Loucy (cell line): ENCODE measurements around the gene PBX1.

Experiments
- H2AFZ ChIP-seq: fragments of 200-600 bp; sonication (generic); 2 replicates; pipeline ENCODE4 v1.6.0; 2016; ENCODE audit warnings: antibody characterized with exemption, mild to moderate bottlenecking, low read length, moderate library complexity
- H3F3A ChIP-seq: fragments of 200-600 bp; 2 replicates; pipeline ENCODE4 v1.6.0; 2016; ENCODE audit warnings: antibody characterized with exemption, low read depth, mild to moderate bottlenecking
- H3K27me3 ChIP-seq: fragments of 200-600 bp; sonication (generic); 2 replicates; pipeline ENCODE4 v1.6.1; 2014; ENCODE audit warnings: low read length, mild to moderate bottlenecking; ENCODE audit not compliant: insufficient read depth, poor library complexity, severe bottlenecking
- H3K36me3 ChIP-seq: fragments of 200-600 bp; sonication (generic); 2 replicates; pipeline ENCODE4 v1.6.1; 2016; ENCODE audit warnings: low read length; ENCODE audit not compliant: insufficient read depth
- H3K4me1 ChIP-seq: fragments of 200-600 bp; sonication (generic); 2 replicates; pipeline ENCODE4 v1.5.1; 2014; ENCODE audit warnings: low read length, mild to moderate bottlenecking; ENCODE audit not compliant: insufficient read depth, poor library complexity, severe bottlenecking
- H3K4me2 ChIP-seq: fragments of 200-600 bp; sonication (generic); 2 replicates; pipeline ENCODE4 v1.6.0; 2014; ENCODE audit warnings: antibody characterized with exemption, low read length, low read depth, mild to moderate bottlenecking; ENCODE audit not compliant: poor library complexity, severe bottlenecking
- H3K4me3 ChIP-seq: fragments of 200-600 bp; sonication (generic); 2 replicates; pipeline ENCODE4 v1.5.1; 2014; ENCODE audit warnings: low read length, mild to moderate bottlenecking, mixed read lengths; ENCODE audit not compliant: poor library complexity, severe bottlenecking
- H3K79me2 ChIP-seq: fragments of 200-600 bp; sonication (generic); 2 replicates; pipeline ENCODE4 v1.6.1; 2014; ENCODE audit warnings: low read length; ENCODE audit not compliant: insufficient read depth
- H3K9ac ChIP-seq: fragments of 200-600 bp; sonication (generic); 2 replicates; pipeline ENCODE4 v1.6.0; 2014; ENCODE audit warnings: mild to moderate bottlenecking, low read depth, low read length, moderate library complexity; ENCODE audit not compliant: poor library complexity, severe bottlenecking
- H3K9me2 ChIP-seq: fragments of 200-600 bp; sonication (generic); replicated peaks from 2 replicates; pipeline ENCODE4 v1.6.1; 2016; ENCODE audit warnings: low read depth, low read length, mixed read lengths
- H3K9me3 ChIP-seq: fragments of 200-600 bp; sonication (generic); 2 replicates; pipeline ENCODE4 v1.6.1; 2014; ENCODE audit warnings: mild to moderate bottlenecking, antibody characterized with exemption, low read length, low read depth; ENCODE audit not compliant: insufficient read depth
- H4K20me1 ChIP-seq: fragments of 200-600 bp; sonication (generic); 2 replicates; pipeline ENCODE4 v1.6.0; 2014; ENCODE audit warnings: antibody characterized with exemption, low read length, mild to moderate bottlenecking; ENCODE audit not compliant: insufficient read depth, poor library complexity, severe bottlenecking
- CTCF ChIP-seq: fragments of 200-600 bp; sonication (generic); conservative IDR thresholded peaks from 2 replicates; pipeline ENCODE4 v1.5.1; 2014; ENCODE audit warnings: mild to moderate bottlenecking, antibody characterized with exemption, low read length
- EZH2phosphoT487 ChIP-seq: fragments of 200-600 bp; IDR thresholded peaks from 2 replicates; pipeline ENCODE4 v1.6.1; 2018; ENCODE audit warnings: antibody characterized with exemption, mild to moderate bottlenecking, moderate library complexity, borderline replicate concordance

PBX1 gene

GRCh38 chr1:164647211-164647610 lies 88.2 kb downstream of the PBX1 start:
- H3K36me3 ChIP-seq: no peaks in the 10 kb centered on the region
- H3K9me3 ChIP-seq: no peaks in the 10 kb centered on the region
- H3K4me1 ChIP-seq: no peaks in the 10 kb centered on the region
- H3K4me3 ChIP-seq: no peak overlapping the region
- no peak overlapping the region for H3K9ac ChIP-seq
- no peaks in the 10 kb centered on the region for H3K79me2 ChIP-seq
- no peak overlapping the region for H3K4me2 ChIP-seq
- no peaks in the 10 kb centered on the region for H3K27me3 ChIP-seq
- no peak overlapping the region for H2AFZ ChIP-seq
- H3K9me2 ChIP-seq: no peaks in the 10 kb centered on the region
- H4K20me1 ChIP-seq: no peaks in the 10 kb centered on the region
- H3F3A ChIP-seq: no peaks in the 10 kb centered on the region
- TF ChIP-seq CTCF (no peak), EZH2phosphoT487 (no peak)

- H3F3A ChIP-seq: no peaks in the 10 kb centered on the region
Observed at GRCh38 chr1:164648636-164649035, 89.7 kb downstream of the PBX1 start.

GRCh38 chr1:164649146-164649545 lies 90.2 kb downstream of the PBX1 start:
- H3K4me2 ChIP-seq: no peak overlapping the region
- no peaks in the 10 kb centered on the region for H3K4me1 ChIP-seq
- H3K4me3 ChIP-seq: no peak overlapping the region
- H4K20me1 ChIP-seq: no peaks in the 10 kb centered on the region
- H3K9me2 ChIP-seq: no peaks in the 10 kb centered on the region
- no peaks in the 10 kb centered on the region for H3K36me3 ChIP-seq
- H3K9me3 ChIP-seq: no peaks in the 10 kb centered on the region
- no peaks in the 10 kb centered on the region for H3F3A ChIP-seq
- no peaks in the 10 kb centered on the region for H3K27me3 ChIP-seq
- H2AFZ ChIP-seq: no peak overlapping the region
- H3K79me2 ChIP-seq: no peaks in the 10 kb centered on the region
- TF ChIP-seq EZH2phosphoT487 (no peak), CTCF (no peak)
- H3K9ac ChIP-seq: no peak overlapping the region

More at GRCh38 chr1:164648636-164649035, 89.7 kb downstream of the PBX1 start:
- H3K4me3 ChIP-seq: no peak overlapping the region
- no peaks in the 10 kb centered on the region for H4K20me1 ChIP-seq
- H3K27me3 ChIP-seq: no peaks in the 10 kb centered on the region
- no peak overlapping the region for H3K4me2 ChIP-seq
- no peaks in the 10 kb centered on the region for H3K36me3 ChIP-seq
- no peak overlapping the region for H2AFZ ChIP-seq
- no peaks in the 10 kb centered on the region for H3K9me2 ChIP-seq
- TF ChIP-seq CTCF (no peak), EZH2phosphoT487 (no peak)
- no peaks in the 10 kb centered on the region for H3K79me2 ChIP-seq
- H3K9ac ChIP-seq: no peak overlapping the region
- no peaks in the 10 kb centered on the region for H3K9me3 ChIP-seq
- H3K4me1 ChIP-seq: no peaks in the 10 kb centered on the region
